CD4-positive, alpha-beta T cell treated with Interleukin-4 for 4 hours (primary cell): Measurements from ENCODE around the gene COQ3.
"Not testable (repeated sequence)": the region's sequence is repeated elsewhere in the genome, so short reads cannot be mapped to it uniquely, and the experiment has no call there.

Experiments used
- DNase-seq: peaks from one replicate; pipeline ENCODE4 v3.0.0-alpha.2; 2020

COQ3 gene

GRCh38 chr6:99378636-99379035, 15.4 kb downstream of the COQ3 start:
- DNase-seq = no peak

- DNase-seq = no peak
Measured at GRCh38 chr6:99369533-99369932, 24.5 kb downstream of the COQ3 start.

- DNase-seq = no peak
Measured at GRCh38 chr6:99366852-99367251, 27.1 kb downstream of the COQ3 start.

GRCh38 chr6:99364026-99364425, 30.0 kb downstream of the COQ3 start:
- DNase-seq = no peak

- no peak for DNase-seq
Measured at GRCh38 chr6:99362678-99363268, 31.2 kb downstream of the COQ3 start.

GRCh38 chr6:99359800-99360199, 34.2 kb downstream of the COQ3 start:
- no peak for DNase-seq

GRCh38 chr6:99356641-99357040, 37.4 kb downstream of the COQ3 start:
- no peak for DNase-seq

GRCh38 chr6:99354983-99355382, 39.0 kb downstream of the COQ3 start:
- no peak for DNase-seq

GRCh38 chr6:99353126-99353525, 40.9 kb downstream of the COQ3 start:
- no peak for DNase-seq

- no peak for DNase-seq
Measured at GRCh38 chr6:99350573-99350972, 43.4 kb downstream of the COQ3 start.

GRCh38 chr6:99349171-99350141, 44.5 kb downstream of the COQ3 start, which contains the start of gene FAXC:
TSS of gene FAXC (minus strand) at chr6:99349674. CDS start at chr6:99349372, 302 bp downstream.
- DNase-seq = no peak

GRCh38 chr6:99348288-99349170, 45.5 kb downstream of the COQ3 start:
- DNase-seq = no peak

- DNase-seq = no peak
Measured at GRCh38 chr6:99347804-99348203, 46.2 kb downstream of the COQ3 start.

- no peak for DNase-seq
Measured at GRCh38 chr6:99346595-99346994, 47.4 kb downstream of the COQ3 start.

- DNase-seq = no peak
Measured at GRCh38 chr6:99345164-99345563, 48.8 kb downstream of the COQ3 start.

GRCh38 chr6:99344289-99344688, 49.7 kb downstream of the COQ3 start:
- DNase-seq = no peak

- DNase-seq = no peak
Measured at GRCh38 chr6:99341862-99342455, 52.0 kb downstream of the COQ3 start.

GRCh38 chr6:99338188-99338587, 55.8 kb downstream of the COQ3 start:
- no peak for DNase-seq

- DNase-seq = not testable (repeated sequence)
Measured at GRCh38 chr6:99335298-99335697, 58.7 kb downstream of the COQ3 start.

- DNase-seq = peak; percentile 19
Measured at GRCh38 chr6:99334526-99335127, 59.4 kb downstream of the COQ3 start.

- DNase-seq = no peak
Measured at GRCh38 chr6:99333068-99333467, 60.9 kb downstream of the COQ3 start.

- no peak for DNase-seq
Measured at GRCh38 chr6:99331531-99331930, 62.5 kb downstream of the COQ3 start.
